Astrocyte of the cerebellum (primary cell): ENCODE data around the gene PCCA.

ENCODE experiments used
- DNase-seq: peaks from one replicate; pipeline ENCODE4 v3.0.0-alpha.2; 2011; ENCODE audit warnings: low read depth
- H3K4me3 ChIP-seq: 2 replicates; pipeline ENCODE4 v1.5.1; 2011; ENCODE audit warnings: mild to moderate bottlenecking, low read depth, low read length, moderate library complexity
- in situ Hi-C: cut with HindIII; loops from 2 replicates; pipeline ENCODE4 v1.10.0; 2017; ENCODE audit warnings: low sequenced_read_pairs
- TF ChIP-seq, protein P1 (sequence below): IDR thresholded peaks from 2 replicates; pipeline ENCODE4 v1.5.1; 2012; ENCODE audit warnings: low read length, low read depth, moderate library complexity, mild to moderate bottlenecking; ENCODE audit errors: missing control alignments

Gene PCCA

DNA sequence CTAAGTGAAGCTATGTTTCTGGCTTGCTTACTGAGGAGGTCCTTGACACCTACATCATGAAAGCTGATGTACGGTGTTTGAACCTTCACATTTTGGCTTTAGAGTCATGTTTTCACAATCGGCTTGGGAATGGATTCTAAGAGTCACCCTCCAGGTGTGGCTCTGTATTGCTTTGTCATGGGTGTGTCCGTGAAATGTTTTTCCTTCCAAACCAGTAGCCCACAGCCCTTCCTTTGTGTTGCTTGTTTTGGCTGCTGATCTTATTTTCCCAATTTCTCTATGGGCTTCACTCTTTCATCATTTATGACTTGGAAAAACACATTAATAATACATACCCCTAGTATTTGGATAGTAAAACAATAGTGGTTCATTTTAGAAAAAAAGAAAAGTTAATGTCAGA is 259.1 kb downstream of the PCCA start:
- no peak for DNase-seq
- no peak overlapping the region for H3K4me3 ChIP-seq
- TF ChIP-seq, protein P1, sequence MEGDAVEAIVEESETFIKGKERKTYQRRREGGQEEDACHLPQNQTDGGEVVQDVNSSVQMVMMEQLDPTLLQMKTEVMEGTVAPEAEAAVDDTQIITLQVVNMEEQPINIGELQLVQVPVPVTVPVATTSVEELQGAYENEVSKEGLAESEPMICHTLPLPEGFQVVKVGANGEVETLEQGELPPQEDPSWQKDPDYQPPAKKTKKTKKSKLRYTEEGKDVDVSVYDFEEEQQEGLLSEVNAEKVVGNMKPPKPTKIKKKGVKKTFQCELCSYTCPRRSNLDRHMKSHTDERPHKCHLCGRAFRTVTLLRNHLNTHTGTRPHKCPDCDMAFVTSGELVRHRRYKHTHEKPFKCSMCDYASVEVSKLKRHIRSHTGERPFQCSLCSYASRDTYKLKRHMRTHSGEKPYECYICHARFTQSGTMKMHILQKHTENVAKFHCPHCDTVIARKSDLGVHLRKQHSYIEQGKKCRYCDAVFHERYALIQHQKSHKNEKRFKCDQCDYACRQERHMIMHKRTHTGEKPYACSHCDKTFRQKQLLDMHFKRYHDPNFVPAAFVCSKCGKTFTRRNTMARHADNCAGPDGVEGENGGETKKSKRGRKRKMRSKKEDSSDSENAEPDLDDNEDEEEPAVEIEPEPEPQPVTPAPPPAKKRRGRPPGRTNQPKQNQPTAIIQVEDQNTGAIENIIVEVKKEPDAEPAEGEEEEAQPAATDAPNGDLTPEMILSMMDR, result no peak
- in situ Hi-C loops, result no loop called here

DNA sequence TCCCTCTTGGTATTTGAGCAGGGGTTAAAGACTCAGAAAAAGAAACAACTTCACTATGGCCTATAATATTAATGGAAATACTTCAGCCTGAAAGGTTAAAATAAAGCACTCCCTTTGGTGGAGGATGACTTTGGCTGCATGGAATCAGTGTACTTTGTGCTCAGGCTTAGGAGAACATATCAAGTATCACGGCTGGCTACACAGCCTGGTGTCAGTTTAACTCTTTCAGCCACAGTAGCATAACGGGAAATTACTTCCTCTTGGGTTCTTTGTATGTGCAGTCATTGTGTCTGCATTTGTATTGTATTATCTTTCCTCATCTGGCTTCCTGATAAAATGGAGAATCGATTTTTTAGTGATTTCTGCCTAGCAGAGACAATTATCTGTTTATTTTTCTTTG is 260.7 kb downstream of the PCCA start:
- no peak for DNase-seq
- TF ChIP-seq, protein P1, result no peak
- in situ Hi-C loops, result no loop called here
- no peak overlapping the region for H3K4me3 ChIP-seq

DNA sequence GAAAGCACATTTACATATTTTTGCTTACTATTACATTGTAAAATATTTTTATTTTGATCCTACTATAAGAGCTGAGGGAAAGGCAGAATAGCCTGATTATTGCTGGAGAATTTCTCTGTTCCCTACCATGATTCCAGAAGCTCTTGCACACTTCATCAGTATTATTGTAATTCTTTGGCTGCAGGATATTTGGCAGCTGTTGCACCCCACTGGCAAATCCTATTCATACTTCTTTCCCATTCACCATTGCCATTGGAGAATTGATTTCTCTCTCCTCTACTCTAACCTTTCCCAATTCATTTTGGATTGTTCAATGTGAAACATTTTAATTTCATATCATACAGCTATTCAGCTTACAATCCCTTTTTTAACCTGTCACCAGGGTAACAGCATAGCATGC is 261.7 kb downstream of the PCCA start:
- no peak overlapping the region for H3K4me3 ChIP-seq
- in situ Hi-C loops, result no loop called here
- TF ChIP-seq, protein P1, result no peak
- DNase-seq, result no peak

DNA sequence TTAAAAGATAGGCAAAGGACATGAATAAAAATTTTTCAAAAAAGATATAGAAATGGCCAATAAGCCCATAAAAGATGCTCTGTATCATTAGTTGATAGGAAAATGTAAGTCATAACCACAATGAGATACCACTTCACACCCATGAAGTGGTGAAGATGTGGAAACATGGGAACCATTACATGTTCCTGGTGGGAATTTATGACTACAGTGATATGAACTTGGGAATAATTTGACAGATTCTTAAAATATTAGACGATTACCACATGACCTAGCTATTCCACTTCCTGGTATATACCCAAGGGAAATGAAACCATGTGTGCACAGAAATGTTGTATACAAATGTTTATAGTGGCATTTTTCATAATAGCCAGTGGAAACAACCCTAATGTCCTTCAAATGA is 267.5 kb downstream of the PCCA start:
- in situ Hi-C loops, result no loop called here
- DNase-seq, result no peak
- H3K4me3 ChIP-seq, result no peak overlapping the region
- TF ChIP-seq, protein P1, result no peak

DNA sequence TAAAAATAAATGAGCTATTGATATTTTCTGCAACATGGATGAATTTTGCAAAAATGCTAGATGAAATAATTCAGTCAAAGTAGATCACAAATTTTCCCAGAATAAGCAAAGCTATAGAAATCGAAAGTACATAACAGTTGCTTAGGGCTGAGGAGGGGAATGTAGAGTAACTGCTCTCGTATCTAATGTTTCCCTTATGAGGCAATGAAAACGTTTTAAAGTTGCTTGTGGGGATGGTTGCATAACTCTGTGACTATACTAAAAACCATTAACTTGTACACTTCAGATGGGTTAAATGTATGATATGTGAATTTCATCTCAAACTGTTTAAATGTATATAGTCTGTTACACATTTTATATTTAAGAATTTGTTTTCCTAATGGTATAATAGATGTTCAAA is 268.0 kb downstream of the PCCA start:
- DNase-seq, result no peak
- in situ Hi-C loops, result no loop called here
- TF ChIP-seq, protein P1, result no peak
- no peak overlapping the region for H3K4me3 ChIP-seq

DNA sequence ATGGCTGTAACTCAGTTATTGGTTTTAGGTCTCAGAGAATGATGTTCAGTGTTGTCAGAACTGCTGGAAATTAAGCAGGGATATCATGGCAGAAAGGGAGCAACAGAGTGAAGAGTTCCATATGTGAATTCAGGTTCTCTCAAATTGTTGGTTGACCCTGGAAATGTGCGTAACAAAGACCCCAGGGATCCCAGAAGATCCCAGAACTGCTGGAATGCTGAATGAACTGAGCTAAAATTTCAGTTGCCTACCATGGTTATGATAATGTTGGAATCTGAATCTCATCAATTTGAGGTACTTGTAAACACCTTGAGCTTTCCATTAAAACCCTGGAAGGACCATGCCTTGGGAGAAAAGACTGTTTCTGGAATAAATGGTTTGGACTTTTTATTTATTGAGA is 268.9 kb downstream of the PCCA start:
- TF ChIP-seq, protein P1, result no peak
- H3K4me3 ChIP-seq, result no peak overlapping the region
- no peak for DNase-seq
- in situ Hi-C loops, result no loop called here

DNA sequence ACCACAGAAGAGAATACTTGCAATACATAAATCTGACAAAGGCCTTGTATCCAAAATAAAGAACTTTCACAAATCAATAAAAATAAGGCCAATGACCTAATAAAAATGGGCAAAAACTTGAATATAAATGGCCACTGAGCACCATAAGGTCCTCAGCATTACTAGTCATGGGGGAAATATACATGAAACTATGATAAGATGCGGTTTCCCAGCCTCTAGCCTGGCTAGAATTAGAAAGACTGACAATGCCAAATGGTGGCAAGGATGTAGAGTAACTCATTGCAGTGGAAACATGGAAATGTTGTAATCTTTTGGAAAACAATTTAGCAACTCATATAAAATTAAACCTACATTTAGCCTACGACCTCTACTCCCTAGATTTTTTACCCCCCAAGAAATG is 272.6 kb downstream of the PCCA start:
- in situ Hi-C loops, result no loop called here
- no peak overlapping the region for H3K4me3 ChIP-seq
- DNase-seq, result no peak
- TF ChIP-seq, protein P1, result no peak
